Measurements from ENCODE around the gene FHOD3. TPM values are rescaled to one million over a fixed set of nuclear protein-coding genes. Genes with fewer than 3 reads are reported as not detected.

FHOD3 gene
- total and polyA plus RNA-seq, 2 of the 13 experiments (the other 11 are each of a cell fraction or from before 2014, with no cell fraction given), result 0.07 TPM; not detected in 1

- 0% methylated on average over 9 of the region's 10 CpGs for WGBS (ENCODE audit: low lambda C conversion rate)
- Histone ChIP-seq H3K27ac (ENCODE audit: extremely low read length, insufficient read depth, low read length) (no peak overlapping the region), H3K4me2 (ENCODE audit: low read depth, low read length) (no peak overlapping the region), H3K79me2 (ENCODE audit: insufficient read depth, low read length) (no peaks in the 10 kb centered on the region), H3K4me1 (ENCODE audit: insufficient read depth, low read length) (no peaks in the 10 kb centered on the region), H3K36me3 (replicated peaks in 1 of 2; ENCODE audit: control insufficient read depth in 1 of 2, insufficient read depth in 2 of 2, low read length in 2 of 2) (no peaks in the 10 kb centered on the region), H3K9ac (ENCODE audit: insufficient read depth, low read depth, low read length) (no peak overlapping the region), H4K20me1 (ENCODE audit: insufficient read depth, low read length) (no peaks in the 10 kb centered on the region), H3K27me3 (ENCODE audit: control insufficient read depth in 1 of 2, insufficient read depth in 2 of 2, low read length in 2 of 2) (peaks cover 0 to 13% of the 10 kb centered on the region in 2 experiments; a peak in 3 of 5 replicates), H3K9me3 (ENCODE audit: low read length) (no peaks in the 10 kb centered on the region), H3K4me3 (replicated peaks in 1 of 3; ENCODE audit: insufficient read depth in 1 of 3, low read depth in 2 of 3, low read length in 3 of 3) (no peak overlapping the region), H2AFZ (ENCODE audit: low read length) (no peak overlapping the region)
- ChIA-PET POLR2A (no interaction called here), CTCF (ENCODE audit: low intra/inter-chr PET ratio, low total read pairs) (no interaction called here)
- FAIRE-seq, result no peak
- in situ Hi-C loops (cut with HindIII; ENCODE audit: extremely low pct_ligation_motif_present, low pct_unique_long_range_greater_than_20kb) (no loop called here), intact Hi-C loops (cut with micrococcal nuclease; ENCODE audit: unreplicated experiment) (no loop called here)
- no TSS peak for BruUV-seq (replicated peaks)
- ATAC-seq, result no peak
- no peak for TF ChIP-seq ZBTB42 (CRISPR knock-in tag; IDR thresholded peaks at IDR 0.05)
- no peak for DNase-seq (ENCODE audit: low spot score)
Measured at GRCh38 chr18:36386150-36386920, 88.8 kb downstream of the FHOD3 start.

GRCh38 chr18:36387310-36387709 is 89.8 kb downstream of the FHOD3 start:
- POLR2A ChIA-PET, result no interaction called here
- in situ Hi-C loops (cut with HindIII; ENCODE audit: extremely low pct_ligation_motif_present, low pct_unique_long_range_greater_than_20kb), result no loop called here

More at GRCh38 chr18:36387310-36387709, 89.8 kb downstream of the FHOD3 start:
- Histone ChIP-seq H3K9ac (ENCODE audit: insufficient read depth, low read depth, low read length) (no peak overlapping the region), H3K4me2 (ENCODE audit: low read depth, low read length) (no peak overlapping the region), H3K36me3 (replicated peaks in 1 of 2; ENCODE audit: control insufficient read depth in 1 of 2, insufficient read depth in 2 of 2, low read length in 2 of 2) (no peaks in the 10 kb centered on the region), H3K27me3 (ENCODE audit: control insufficient read depth in 1 of 2, insufficient read depth in 2 of 2, low read length in 2 of 2) (peaks cover 0 to 13% of the 10 kb centered on the region in 2 experiments; a peak in 3 of 5 replicates), H2AFZ (ENCODE audit: low read length) (no peak overlapping the region), H4K20me1 (ENCODE audit: insufficient read depth, low read length) (no peaks in the 10 kb centered on the region), H3K27ac (ENCODE audit: extremely low read length, insufficient read depth, low read length) (no peak overlapping the region), H3K4me1 (ENCODE audit: insufficient read depth, low read length) (no peaks in the 10 kb centered on the region), H3K4me3 (replicated peaks in 1 of 3; ENCODE audit: insufficient read depth in 1 of 3, low read depth in 2 of 3, low read length in 3 of 3) (no peak overlapping the region), H3K79me2 (ENCODE audit: insufficient read depth, low read length) (no peaks in the 10 kb centered on the region), H3K9me3 (ENCODE audit: low read length) (no peaks in the 10 kb centered on the region)
- WGBS (ENCODE audit: low lambda C conversion rate), result 24% methylated on average over 3 of the region's 3 CpGs
- intact Hi-C loops (cut with micrococcal nuclease; ENCODE audit: unreplicated experiment), result no loop called here
- no peak for FAIRE-seq
- DNase-seq (ENCODE audit: low spot score), result no peak
- TF ChIP-seq E2F1 (CRISPR knock-in tag; IDR thresholded peaks at IDR 0.05), result no peak
- no peak for TF ChIP-seq ZNF883 (CRISPR knock-in tag; IDR thresholded peaks at IDR 0.05; ENCODE audit: not compliant biosample characterization)
- ATAC-seq, result no peak
- CTCF ChIA-PET (ENCODE audit: low intra/inter-chr PET ratio, low total read pairs), result no interaction called here
- BruUV-seq (replicated peaks), result no TSS peak

All from HepG2 (cell line).